SK-N-SH treated with all-trans-retinoic acid at 6 μM for 48 hours (cell line): ENCODE measurements around the gene ILF3.

ENCODE experiments used
- ARNTL ChIP-seq: fragments of 450-650 bp; formaldehyde crosslinking; IDR thresholded peaks from 2 replicates; pipeline ENCODE4 v1.5.0; 2020; ENCODE audit warnings: low read depth, mild to moderate bottlenecking, moderate library complexity, borderline replicate concordance
- OSR1 ChIP-seq: fragments of 250-450 bp; sonication (Bioruptor Pico); IDR thresholded peaks from 2 replicates; pipeline ENCODE4 v1.8.0; 2022; ENCODE audit warnings: moderate library complexity, mild to moderate bottlenecking, inconsistent platforms
- PPARA ChIP-seq: fragments of 250-450 bp; sonication (Bioruptor Pico); IDR thresholded peaks from 2 replicates; pipeline ENCODE4 v1.5.0; 2020; ENCODE audit warnings: mild to moderate bottlenecking, borderline replicate concordance
- RARB ChIP-seq: fragments of 250-450 bp; sonication (Bioruptor Pico); IDR thresholded peaks from 2 replicates; pipeline ENCODE4 v1.8.0; 2021; ENCODE audit warnings: mild to moderate bottlenecking, moderate library complexity
- TCF4 ChIP-seq: fragments of 250-450 bp; sonication (Bioruptor Pico); IDR thresholded peaks from 2 replicates; pipeline ENCODE4 v1.8.0; 2021; ENCODE audit warnings: mild to moderate bottlenecking, moderate library complexity, borderline replicate concordance
- ZFP30 ChIP-seq: fragments of 450-650 bp; formaldehyde crosslinking; IDR thresholded peaks from 2 replicates; pipeline ENCODE4 v1.5.0; 2022; ENCODE audit warnings: mild to moderate bottlenecking, moderate library complexity
- ZNF565 ChIP-seq: fragments of 450-650 bp; formaldehyde crosslinking; conservative IDR thresholded peaks from 2 replicates; pipeline ENCODE4 v1.5.0; 2020; ENCODE audit warnings: low read depth, mild to moderate bottlenecking, moderate library complexity
- ZNF70 ChIP-seq: fragments of 450-650 bp; formaldehyde crosslinking; IDR thresholded peaks from 2 replicates; pipeline ENCODE4 v1.5.0; 2020; ENCODE audit warnings: mild to moderate bottlenecking, moderate library complexity
- TF ChIP-seq, protein P1 (sequence below): fragments of 250-450 bp; sonication (Bioruptor Pico); IDR thresholded peaks from 2 replicates; pipeline ENCODE4 v1.8.0; 2020; ENCODE audit warnings: mild to moderate bottlenecking, moderate library complexity, borderline replicate concordance
- TF ChIP-seq, protein P2 (sequence below): fragments of 250-450 bp; sonication (Bioruptor Pico); IDR thresholded peaks from 2 replicates; pipeline ENCODE4 v1.8.0; 2021; ENCODE audit warnings: low read depth, mild to moderate bottlenecking, moderate library complexity, borderline replicate concordance
- TF ChIP-seq, protein P3 (sequence below): fragments of 250-450 bp; sonication (Bioruptor Pico); IDR thresholded peaks from 2 replicates; pipeline ENCODE4 v1.5.1; 2021; ENCODE audit warnings: mild to moderate bottlenecking, moderate library complexity

DNA sequence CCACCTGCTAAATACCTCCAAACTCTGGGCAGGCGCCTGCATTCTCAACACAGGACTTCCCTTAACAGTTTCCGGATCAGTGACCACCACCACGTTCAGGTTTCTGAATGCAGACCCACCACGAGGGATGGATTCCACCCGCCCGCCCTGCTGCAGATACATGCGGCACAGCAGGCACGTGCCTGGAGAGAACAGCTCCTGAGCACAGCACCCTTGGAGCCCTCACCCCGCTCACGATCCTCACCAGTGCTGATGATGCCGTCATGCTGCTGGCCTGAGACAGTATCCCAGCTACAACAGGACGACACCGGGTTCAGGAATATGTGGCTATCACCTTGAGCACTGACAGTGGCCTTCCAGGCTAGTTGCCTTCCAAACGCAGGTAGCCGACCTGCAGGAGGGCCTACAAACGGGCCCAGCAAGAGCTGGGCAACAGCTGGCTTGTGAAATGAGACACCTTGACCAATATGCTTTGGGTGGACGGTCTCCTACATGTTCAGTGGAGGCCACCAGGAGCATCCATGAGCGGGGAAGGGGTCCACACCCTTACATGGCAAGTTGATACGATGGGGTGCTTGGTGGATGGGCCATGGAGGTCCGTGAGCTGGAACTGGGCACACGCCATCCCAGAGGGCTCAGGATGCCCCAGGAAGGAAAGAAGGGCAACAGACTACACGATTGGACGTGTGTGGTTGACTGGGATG, 37.2 kb downstream of the ILF3 start:
- TF ChIP-seq RARB (CRISPR knock-in tag): no peak
- no peak for TF ChIP-seq ARNTL (CRISPR knock-in tag)
- TF ChIP-seq ZNF565 (CRISPR knock-in tag): no peak
- TF ChIP-seq ZFP30 (CRISPR knock-in tag): no peak
- no peak for TF ChIP-seq TCF4
- TF ChIP-seq, protein P1, sequence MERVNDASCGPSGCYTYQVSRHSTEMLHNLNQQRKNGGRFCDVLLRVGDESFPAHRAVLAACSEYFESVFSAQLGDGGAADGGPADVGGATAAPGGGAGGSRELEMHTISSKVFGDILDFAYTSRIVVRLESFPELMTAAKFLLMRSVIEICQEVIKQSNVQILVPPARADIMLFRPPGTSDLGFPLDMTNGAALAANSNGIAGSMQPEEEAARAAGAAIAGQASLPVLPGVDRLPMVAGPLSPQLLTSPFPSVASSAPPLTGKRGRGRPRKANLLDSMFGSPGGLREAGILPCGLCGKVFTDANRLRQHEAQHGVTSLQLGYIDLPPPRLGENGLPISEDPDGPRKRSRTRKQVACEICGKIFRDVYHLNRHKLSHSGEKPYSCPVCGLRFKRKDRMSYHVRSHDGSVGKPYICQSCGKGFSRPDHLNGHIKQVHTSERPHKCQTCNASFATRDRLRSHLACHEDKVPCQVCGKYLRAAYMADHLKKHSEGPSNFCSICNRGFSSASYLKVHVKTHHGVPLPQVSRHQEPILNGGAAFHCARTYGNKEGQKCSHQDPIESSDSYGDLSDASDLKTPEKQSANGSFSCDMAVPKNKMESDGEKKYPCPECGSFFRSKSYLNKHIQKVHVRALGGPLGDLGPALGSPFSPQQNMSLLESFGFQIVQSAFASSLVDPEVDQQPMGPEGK (CRISPR knock-in tag): no peak
- TF ChIP-seq PPARA (CRISPR knock-in tag): no peak
- TF ChIP-seq, protein P2, sequence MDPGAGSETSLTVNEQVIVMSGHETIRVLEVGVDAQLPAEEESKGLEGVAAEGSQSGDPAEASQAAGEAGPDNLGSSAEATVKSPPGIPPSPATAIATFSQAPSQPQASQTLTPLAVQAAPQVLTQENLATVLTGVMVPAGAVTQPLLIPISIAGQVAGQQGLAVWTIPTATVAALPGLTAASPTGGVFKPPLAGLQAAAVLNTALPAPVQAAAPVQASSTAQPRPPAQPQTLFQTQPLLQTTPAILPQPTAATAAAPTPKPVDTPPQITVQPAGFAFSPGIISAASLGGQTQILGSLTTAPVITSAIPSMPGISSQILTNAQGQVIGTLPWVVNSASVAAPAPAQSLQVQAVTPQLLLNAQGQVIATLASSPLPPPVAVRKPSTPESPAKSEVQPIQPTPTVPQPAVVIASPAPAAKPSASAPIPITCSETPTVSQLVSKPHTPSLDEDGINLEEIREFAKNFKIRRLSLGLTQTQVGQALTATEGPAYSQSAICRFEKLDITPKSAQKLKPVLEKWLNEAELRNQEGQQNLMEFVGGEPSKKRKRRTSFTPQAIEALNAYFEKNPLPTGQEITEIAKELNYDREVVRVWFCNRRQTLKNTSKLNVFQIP (CRISPR knock-in tag): no peak
- TF ChIP-seq, protein P3, sequence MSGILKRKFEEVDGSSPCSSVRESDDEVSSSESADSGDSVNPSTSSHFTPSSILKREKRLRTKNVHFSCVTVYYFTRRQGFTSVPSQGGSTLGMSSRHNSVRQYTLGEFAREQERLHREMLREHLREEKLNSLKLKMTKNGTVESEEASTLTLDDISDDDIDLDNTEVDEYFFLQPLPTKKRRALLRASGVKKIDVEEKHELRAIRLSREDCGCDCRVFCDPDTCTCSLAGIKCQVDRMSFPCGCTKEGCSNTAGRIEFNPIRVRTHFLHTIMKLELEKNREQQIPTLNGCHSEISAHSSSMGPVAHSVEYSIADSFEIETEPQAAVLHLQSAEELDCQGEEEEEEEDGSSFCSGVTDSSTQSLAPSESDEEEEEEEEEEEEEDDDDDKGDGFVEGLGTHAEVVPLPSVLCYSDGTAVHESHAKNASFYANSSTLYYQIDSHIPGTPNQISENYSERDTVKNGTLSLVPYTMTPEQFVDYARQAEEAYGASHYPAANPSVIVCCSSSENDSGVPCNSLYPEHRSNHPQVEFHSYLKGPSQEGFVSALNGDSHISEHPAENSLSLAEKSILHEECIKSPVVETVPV: no peak
- no peak for TF ChIP-seq ZNF70 (CRISPR knock-in tag)
- TF ChIP-seq OSR1: no peak
